GM12878 (cell line): Measurements from ENCODE around the gene HBB. TPM values are rescaled to one million over a fixed set of nuclear protein-coding genes. Genes with fewer than 3 reads are reported as not detected.

ENCODE experiments used
- ATAC-seq: fragments of 200-7000 bp; cut with Tn5 transposase; 3 replicates; pipeline ENCODE4 v1.9.1; 2020; ENCODE audit warnings: mild to moderate bottlenecking, moderate library complexity
- BruUV-seq: library from RNA; stranded (reverse); fragments of 400-500 nt; replicated peaks from 2 replicates; lab custom pipeline; 2021; lab: Mats Ljungman, UMichigan
- CTCF ChIA-PET: fragments of 300-600 bp; sonication (Branson Sonifier 250); formaldehyde crosslinking; extraction: SDS; loops from one replicate; lab custom pipeline; 2021; ENCODE audit warnings: inconsistent platforms; lab: Yijun Ruan, JAX
- POLR2A ChIA-PET: fragments of 350-600 bp; formaldehyde crosslinking; extraction: SDS; loops from one replicate; lab custom pipeline; 2021; ENCODE audit warnings: inconsistent platforms; lab: Charles Lee
- RAD21 ChIA-PET: fragments of 300-600 bp; sonication (Branson Sonifier 250); formaldehyde crosslinking; loops from one replicate; lab custom pipeline; 2023; ENCODE audit warnings: antibody characterized with exemption; ENCODE audit not compliant: unreplicated experiment; lab: Charles Lee
- SMC1A ChIA-PET: fragments of 300-600 bp; sonication (Branson Sonifier 250); formaldehyde crosslinking; loops from one replicate; lab custom pipeline; 2023; ENCODE audit not compliant: unreplicated experiment, uncharacterized antibody; lab: Charles Lee
- DNase-seq: peaks from one replicate; pipeline ENCODE4 v3.0.0-alpha.2; 2011; ENCODE audit warnings: low read depth, low spot score
- FAIRE-seq: peaks from 3 replicates; lab custom pipeline; 2011; peaks lifted over from hg19 to GRCh38; lab: Jason Lieb, UNC
- H2AFZ ChIP-seq: 2 replicates; pipeline ENCODE4 v1.6.0; 2011; ENCODE audit warnings: low read depth, low read length, control low read depth; ENCODE audit not compliant: control insufficient read depth
- H3K27ac ChIP-seq: 2 replicates; pipeline ENCODE4 v1.5.1; 2011; ENCODE audit warnings: control low read depth; ENCODE audit not compliant: control insufficient read depth, insufficient read depth
- H3K27me3 ChIP-seq, 2 experiments: replicated peaks in 1 of 2; 2 replicates each; pipeline versions ENCODE4 v1.6.0 to v1.6.1; 2011; ENCODE audit warnings: low read length in 1 of 2; ENCODE audit not compliant: control insufficient read depth in 2 of 2, insufficient read depth in 2 of 2
- H3K36me3 ChIP-seq, 2 experiments: 2 replicates each; pipeline ENCODE4 v1.5.1; 2011; ENCODE audit warnings: low read length in 1 of 2; ENCODE audit not compliant: control insufficient read depth in 2 of 2, insufficient read depth in 2 of 2
- H3K4me1 ChIP-seq: 2 replicates; pipeline ENCODE4 v1.6.1; 2011; ENCODE audit warnings: mild to moderate bottlenecking, low read length, moderate library complexity, mixed read lengths; ENCODE audit not compliant: control insufficient read depth, insufficient read depth
- H3K4me2 ChIP-seq: 2 replicates; pipeline ENCODE4 v1.6.0; 2011; ENCODE audit warnings: control low read depth; ENCODE audit not compliant: control insufficient read depth, insufficient read depth
- H3K4me3 ChIP-seq: fragments of 200-600 bp; sonication (generic); 2 replicates; pipeline ENCODE4 v1.5.1; 2016
- H3K79me2 ChIP-seq: 2 replicates; pipeline ENCODE4 v1.6.0; 2011; ENCODE audit warnings: low read length; ENCODE audit not compliant: control insufficient read depth, insufficient read depth
- H3K9ac ChIP-seq: 2 replicates; pipeline ENCODE4 v1.8.0; 2011; ENCODE audit warnings: low read length, control low read depth, mixed read lengths; ENCODE audit not compliant: control insufficient read depth, insufficient read depth
- H3K9me3 ChIP-seq: replicated peaks from 3 replicates; pipeline ENCODE4 v1.5.1; 2011; ENCODE audit warnings: mild to moderate bottlenecking, low read length; ENCODE audit not compliant: control insufficient read depth, insufficient read depth
- H4K20me1 ChIP-seq: 2 replicates; pipeline ENCODE4 v1.6.0; 2011; ENCODE audit not compliant: control insufficient read depth, insufficient read depth
- ASH2L ChIP-seq: fragments of 300-600, 200-600 bp; sonication (generic); IDR thresholded peaks from 2 replicates; pipeline ENCODE4 v1.6.1; 2017; ENCODE audit warnings: low read depth, mild to moderate bottlenecking, borderline replicate concordance
- BMI1 ChIP-seq: fragments of 450-650 bp; IDR thresholded peaks from 2 replicates; pipeline ENCODE4 v1.6.1; 2016; ENCODE audit warnings: mild to moderate bottlenecking, moderate library complexity, borderline replicate concordance
- CREM ChIP-seq: IDR thresholded peaks from 2 replicates; pipeline ENCODE4 v1.6.1; 2014; ENCODE audit warnings: antibody characterized with exemption, low read depth
- ETV6 ChIP-seq, 2 experiments: fragments of 450-650 bp in 1 of 2; IDR thresholded peaks in 1 of 2; conservative IDR thresholded peaks in 1 of 2; 2 replicates each; pipeline ENCODE4 v1.6.1; 2014; ENCODE audit warnings: antibody characterized with exemption in 1 of 2, borderline replicate concordance in 1 of 2, low read depth in 1 of 2, mild to moderate bottlenecking in 1 of 2, moderate library complexity in 1 of 2
- HDAC2 ChIP-seq: fragments of 200-600 bp; sonication (generic); IDR thresholded peaks from 2 replicates; pipeline ENCODE4 v1.6.1; 2017
- NRF1 ChIP-seq: conservative IDR thresholded peaks from 2 replicates; pipeline ENCODE4 v1.6.1; 2011; ENCODE audit warnings: mild to moderate bottlenecking, low read depth, low read length, improper control_type of control experiment
- PAX5 ChIP-seq: IDR thresholded peaks from 2 replicates; pipeline ENCODE4 v1.6.1; 2011; ENCODE audit warnings: low read depth, low read length, borderline replicate concordance
- POLR2A ChIP-seq: IDR thresholded peaks from 2 replicates; pipeline ENCODE4 v1.6.1; 2011; ENCODE audit warnings: low read depth, mild to moderate bottlenecking, low read length
- RFX5 ChIP-seq: IDR thresholded peaks from 2 replicates; pipeline ENCODE4 v1.6.1; 2011; ENCODE audit warnings: low read depth, low read length, improper control_type of control experiment
- SIN3A ChIP-seq: IDR thresholded peaks from 2 replicates; pipeline ENCODE4 v1.6.1; 2012; ENCODE audit warnings: low read depth, low read length, improper control_type of control experiment
- SPI1 ChIP-seq: IDR thresholded peaks from 2 replicates; pipeline ENCODE4 v1.6.1; 2011; ENCODE audit warnings: low read depth, mild to moderate bottlenecking, low read length, moderate library complexity, borderline replicate concordance; ENCODE audit not compliant: insufficient read depth
- STAT3 ChIP-seq: IDR thresholded peaks from 2 replicates; pipeline ENCODE4 v1.6.1; 2011; ENCODE audit warnings: low read depth, low read length, improper control_type of control experiment
- WGBS: methylation state at CpG from one replicate; pipeline ENCODE4 v1.1.6; 2016; ENCODE audit warnings: low lambda C conversion rate; ENCODE audit not compliant: insufficient replicate concordance, insufficient coverage; ENCODE audit errors: missing lambda C conversion rate; 5-methylcytosine and 5-hydroxymethylcytosine counted together
- in situ Hi-C: fragments of 300-500 bp; cut with MboI; formaldehyde crosslinking; loops from 9 replicates; pipeline ENCODE4 v1.14.3; 2018; ENCODE audit warnings: mixed read lengths
- intact Hi-C: fragments of 100-400 bp; cut with micrococcal nuclease; formaldehyde crosslinking; loops from one replicate; pipeline ENCODE4 v1.14.2; 2022; ENCODE audit not compliant: unreplicated experiment
- polyA plus RNA-seq, 11 experiments: library from polyadenylated mRNA; depleted of rRNA in 4 of 11; unstranded in 6 of 11; stranded (reverse) in 5 of 11; fragments of >200 nt; fragmentation: Nextera tagmentation in 4 of 11; fragmentation: Illumina TruSeq in 1 of 11; extraction: Ambion mirVana in 4 of 11; extraction: Trizol in 1 of 11; gene quantifications; 1 replicate in 1 of 11; 2 replicates in 10 of 11; pipeline versions ENCODE4 v1.2.1 to v1.2.3, GENCODE V29; 2011 to 2016; ENCODE audit warnings: inconsistent platforms in 2 of 11, missing spikeins in 2 of 11, low read depth in 1 of 11
- total RNA-seq, 4 experiments: library from RNA; depleted of rRNA in 3 of 4; stranded (reverse); fragments of >200 nt in 3 of 4; fragmentation: Illumina TruSeq in 1 of 4; extraction: Trizol in 1 of 4; gene quantifications; 2 replicates each; pipeline versions ENCODE4 v1.2.1 to v1.2.3, GENCODE V29; 2013 to 2021
- TF ChIP-seq, protein P1 (sequence below): fragments of 450-650 bp; formaldehyde crosslinking; IDR thresholded peaks from 2 replicates; pipeline ENCODE4 v1.5.0; 2022; ENCODE audit warnings: mild to moderate bottlenecking, missing genetic modification characterization
- TF ChIP-seq, protein P2 (sequence below): fragments of 450-650 bp; IDR thresholded peaks from 2 replicates; pipeline ENCODE4 v1.6.1; 2017; ENCODE audit warnings: borderline replicate concordance
- TF ChIP-seq, protein P3 (sequence below): fragments of 150-350 bp; IDR thresholded peaks from 2 replicates; pipeline ENCODE4 v1.6.1; 2016; ENCODE audit warnings: low read depth, low read length

Gene HBB
- total and polyA plus RNA-seq, 10 of the 15 experiments (the other 5 are each of a cell fraction or from before 2014, with no cell fraction given) = 0.36 TPM; not detected in 9

DNA sequence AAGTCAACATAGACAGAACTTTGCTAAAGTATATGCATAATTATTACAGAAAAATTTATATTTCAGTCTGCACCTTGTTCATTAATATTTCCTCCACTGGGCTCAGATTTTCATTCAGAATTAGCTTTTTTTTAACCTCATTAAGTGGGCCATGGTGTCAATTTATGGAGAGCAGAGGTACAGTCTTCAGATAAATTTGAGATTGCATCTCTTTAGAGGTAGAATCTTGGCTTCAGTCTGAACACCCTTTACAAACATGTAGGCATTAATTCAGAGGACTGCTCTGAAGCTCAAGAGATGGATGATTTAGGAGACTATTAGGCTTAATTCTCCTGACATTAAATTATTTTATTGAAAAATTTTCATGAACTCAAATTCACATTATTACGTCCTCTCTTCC, 3.4 kb upstream of the HBB start (continued):
- TF ChIP-seq, protein P1, sequence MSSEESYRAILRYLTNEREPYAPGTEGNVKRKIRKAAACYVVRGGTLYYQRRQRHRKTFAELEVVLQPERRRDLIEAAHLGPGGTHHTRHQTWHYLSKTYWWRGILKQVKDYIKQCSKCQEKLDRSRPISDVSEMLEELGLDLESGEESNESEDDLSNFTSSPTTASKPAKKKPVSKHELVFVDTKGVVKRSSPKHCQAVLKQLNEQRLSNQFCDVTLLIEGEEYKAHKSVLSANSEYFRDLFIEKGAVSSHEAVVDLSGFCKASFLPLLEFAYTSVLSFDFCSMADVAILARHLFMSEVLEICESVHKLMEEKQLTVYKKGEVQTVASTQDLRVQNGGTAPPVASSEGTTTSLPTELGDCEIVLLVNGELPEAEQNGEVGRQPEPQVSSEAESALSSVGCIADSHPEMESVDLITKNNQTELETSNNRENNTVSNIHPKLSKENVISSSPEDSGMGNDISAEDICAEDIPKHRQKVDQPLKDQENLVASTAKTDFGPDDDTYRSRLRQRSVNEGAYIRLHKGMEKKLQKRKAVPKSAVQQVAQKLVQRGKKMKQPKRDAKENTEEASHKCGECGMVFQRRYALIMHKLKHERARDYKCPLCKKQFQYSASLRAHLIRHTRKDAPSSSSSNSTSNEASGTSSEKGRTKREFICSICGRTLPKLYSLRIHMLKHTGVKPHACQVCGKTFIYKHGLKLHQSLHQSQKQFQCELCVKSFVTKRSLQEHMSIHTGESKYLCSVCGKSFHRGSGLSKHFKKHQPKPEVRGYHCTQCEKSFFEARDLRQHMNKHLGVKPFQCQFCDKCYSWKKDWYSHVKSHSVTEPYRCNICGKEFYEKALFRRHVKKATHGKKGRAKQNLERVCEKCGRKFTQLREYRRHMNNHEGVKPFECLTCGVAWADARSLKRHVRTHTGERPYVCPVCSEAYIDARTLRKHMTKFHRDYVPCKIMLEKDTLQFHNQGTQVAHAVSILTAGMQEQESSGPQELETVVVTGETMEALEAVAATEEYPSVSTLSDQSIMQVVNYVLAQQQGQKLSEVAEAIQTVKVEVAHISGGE (CRISPR knock-in tag) = no peak
- TF ChIP-seq RFX5 (no peak), CREM (no peak), HDAC2 (no peak)
- TF ChIP-seq, protein P2, sequence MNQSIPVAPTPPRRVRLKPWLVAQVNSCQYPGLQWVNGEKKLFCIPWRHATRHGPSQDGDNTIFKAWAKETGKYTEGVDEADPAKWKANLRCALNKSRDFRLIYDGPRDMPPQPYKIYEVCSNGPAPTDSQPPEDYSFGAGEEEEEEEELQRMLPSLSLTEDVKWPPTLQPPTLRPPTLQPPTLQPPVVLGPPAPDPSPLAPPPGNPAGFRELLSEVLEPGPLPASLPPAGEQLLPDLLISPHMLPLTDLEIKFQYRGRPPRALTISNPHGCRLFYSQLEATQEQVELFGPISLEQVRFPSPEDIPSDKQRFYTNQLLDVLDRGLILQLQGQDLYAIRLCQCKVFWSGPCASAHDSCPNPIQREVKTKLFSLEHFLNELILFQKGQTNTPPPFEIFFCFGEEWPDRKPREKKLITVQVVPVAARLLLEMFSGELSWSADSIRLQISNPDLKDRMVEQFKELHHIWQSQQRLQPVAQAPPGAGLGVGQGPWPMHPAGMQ = no peak

DNA sequence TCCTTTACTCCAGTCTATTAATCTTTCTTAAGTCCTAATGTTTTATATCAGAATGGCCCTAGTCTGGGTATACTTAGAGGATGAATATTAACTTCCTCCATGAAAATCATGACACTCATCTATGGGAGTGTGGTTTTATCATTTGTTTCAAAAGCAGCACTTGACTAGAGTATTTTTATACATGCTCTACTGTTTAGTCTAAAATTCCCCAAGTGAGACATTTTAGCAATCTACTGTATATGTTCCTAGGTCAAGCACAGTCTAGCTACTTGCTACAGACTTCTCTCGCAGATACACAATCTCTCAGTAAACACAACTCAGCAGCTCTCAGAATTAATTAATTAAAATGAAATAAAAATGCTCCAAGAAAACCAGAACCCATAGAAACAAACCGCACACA, 2.9 kb upstream of the HBB start:
- no peak for ATAC-seq
- H3K36me3 ChIP-seq = no peaks in the 10 kb centered on the region
- no peak for DNase-seq
- H3K9me3 ChIP-seq = no peaks in the 10 kb centered on the region
- no peak overlapping the region for H2AFZ ChIP-seq
- H3K4me3 ChIP-seq = no peak overlapping the region
- no peaks in the 10 kb centered on the region for H4K20me1 ChIP-seq
- no peak overlapping the region for H3K9ac ChIP-seq
- BruUV-seq = no TSS peak
- ChIA-PET SMC1A (interaction anchor here (0.7 kb wide), 1 partner anchor 354 kb away, joined by 3 read pairs; no protein-coding TSS in a partner anchor), POLR2A (no interaction called here), RAD21 (no interaction called here), CTCF (no interaction called here)
- no peak overlapping the region for H3K4me2 ChIP-seq
- whole genome bisulfite sequencing = 50% methylated on average over 2 of the region's 2 CpGs
- no peak overlapping the region for H3K27ac ChIP-seq
- intact Hi-C loops = no loop called here
- FAIRE-seq = no peak
- in situ Hi-C loops = no loop called here
- no peaks in the 10 kb centered on the region; the same call in 1 of the 2 replicates for H3K4me1 ChIP-seq
- H3K27me3 ChIP-seq = no peaks in the 10 kb centered on the region
- H3K79me2 ChIP-seq = no peaks in the 10 kb centered on the region
- TF ChIP-seq STAT3 = no peak
- no peak for TF ChIP-seq ETV6 (conservative IDR thresholded peaks at IDR 0.05 in 1 of 2, IDR thresholded peaks at IDR 0.05 in 1 of 2; ENCODE audit: borderline replicate concordance in 1 of 2, low read depth in 1 of 2)
- no peak for TF ChIP-seq SIN3A
- no peak for TF ChIP-seq BMI1
- no peak for TF ChIP-seq ASH2L
- no peak for TF ChIP-seq SPI1
- no peak for TF ChIP-seq POLR2A
- TF ChIP-seq PAX5 = no peak
- TF ChIP-seq, protein P3, sequence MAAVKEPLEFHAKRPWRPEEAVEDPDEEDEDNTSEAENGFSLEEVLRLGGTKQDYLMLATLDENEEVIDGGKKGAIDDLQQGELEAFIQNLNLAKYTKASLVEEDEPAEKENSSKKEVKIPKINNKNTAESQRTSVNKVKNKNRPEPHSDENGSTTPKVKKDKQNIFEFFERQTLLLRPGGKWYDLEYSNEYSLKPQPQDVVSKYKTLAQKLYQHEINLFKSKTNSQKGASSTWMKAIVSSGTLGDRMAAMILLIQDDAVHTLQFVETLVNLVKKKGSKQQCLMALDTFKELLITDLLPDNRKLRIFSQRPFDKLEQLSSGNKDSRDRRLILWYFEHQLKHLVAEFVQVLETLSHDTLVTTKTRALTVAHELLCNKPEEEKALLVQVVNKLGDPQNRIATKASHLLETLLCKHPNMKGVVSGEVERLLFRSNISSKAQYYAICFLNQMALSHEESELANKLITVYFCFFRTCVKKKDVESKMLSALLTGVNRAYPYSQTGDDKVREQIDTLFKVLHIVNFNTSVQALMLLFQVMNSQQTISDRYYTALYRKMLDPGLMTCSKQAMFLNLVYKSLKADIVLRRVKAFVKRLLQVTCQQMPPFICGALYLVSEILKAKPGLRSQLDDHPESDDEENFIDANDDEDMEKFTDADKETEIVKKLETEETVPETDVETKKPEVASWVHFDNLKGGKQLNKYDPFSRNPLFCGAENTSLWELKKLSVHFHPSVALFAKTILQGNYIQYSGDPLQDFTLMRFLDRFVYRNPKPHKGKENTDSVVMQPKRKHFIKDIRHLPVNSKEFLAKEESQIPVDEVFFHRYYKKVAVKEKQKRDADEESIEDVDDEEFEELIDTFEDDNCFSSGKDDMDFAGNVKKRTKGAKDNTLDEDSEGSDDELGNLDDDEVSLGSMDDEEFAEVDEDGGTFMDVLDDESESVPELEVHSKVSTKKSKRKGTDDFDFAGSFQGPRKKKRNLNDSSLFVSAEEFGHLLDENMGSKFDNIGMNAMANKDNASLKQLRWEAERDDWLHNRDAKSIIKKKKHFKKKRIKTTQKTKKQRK = no peak
- no peak for TF ChIP-seq NRF1
